Activated T-cell treated with anti-CD3 and anti-CD28 coated beads, Interleukin-2, amount 50 U/mL, for 1 hour (primary cell): ENCODE data around the gene FZD1.
"Not testable (repeated sequence)": the region's sequence is repeated elsewhere in the genome, so short reads cannot be mapped to it uniquely, and the experiment has no call there.

ENCODE experiments used
- DNase-seq: peaks from one replicate; pipeline ENCODE4 v3.0.0-alpha.2; 2020

FZD1 gene

DNA sequence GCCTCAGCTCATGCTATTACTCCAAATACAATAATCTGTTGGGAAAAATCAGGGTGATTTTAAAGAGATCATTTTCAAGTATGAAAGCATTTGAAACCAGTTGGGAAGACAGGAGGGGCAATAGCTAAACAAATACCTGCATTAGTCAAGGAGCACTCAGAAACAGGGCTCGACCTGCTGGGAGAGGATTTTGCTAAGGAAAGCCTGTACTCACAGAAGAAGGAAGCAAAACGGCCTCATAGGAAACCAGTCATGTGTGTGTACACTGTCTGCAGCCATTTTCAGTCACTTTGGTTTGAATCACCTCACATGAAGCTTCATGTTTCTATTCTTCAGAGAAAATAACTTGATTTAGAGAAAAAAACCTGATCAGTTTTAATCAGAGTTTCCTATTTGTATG lies 38.6 kb downstream of the FZD1 start:
- DNase-seq, result no peak

DNA sequence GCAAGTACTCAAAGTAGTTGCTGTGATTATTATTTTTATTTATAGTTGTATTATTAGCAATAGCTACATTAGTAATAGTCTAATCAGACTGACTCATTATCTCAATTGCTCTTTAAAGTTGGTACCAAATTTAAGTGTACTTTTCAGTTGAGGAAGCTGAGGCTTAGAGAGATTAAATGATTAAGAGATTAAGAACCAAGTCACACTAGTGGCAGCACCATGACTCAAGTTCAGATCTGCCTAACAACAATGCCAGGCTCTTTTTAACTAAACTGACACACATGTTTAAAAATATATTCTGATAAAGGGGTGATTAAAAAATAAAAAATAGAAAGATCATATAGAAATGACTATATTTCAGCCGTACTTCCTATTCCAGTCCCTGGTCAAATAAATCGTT lies 42.0 kb downstream of the FZD1 start:
- DNase-seq, result no peak

DNA sequence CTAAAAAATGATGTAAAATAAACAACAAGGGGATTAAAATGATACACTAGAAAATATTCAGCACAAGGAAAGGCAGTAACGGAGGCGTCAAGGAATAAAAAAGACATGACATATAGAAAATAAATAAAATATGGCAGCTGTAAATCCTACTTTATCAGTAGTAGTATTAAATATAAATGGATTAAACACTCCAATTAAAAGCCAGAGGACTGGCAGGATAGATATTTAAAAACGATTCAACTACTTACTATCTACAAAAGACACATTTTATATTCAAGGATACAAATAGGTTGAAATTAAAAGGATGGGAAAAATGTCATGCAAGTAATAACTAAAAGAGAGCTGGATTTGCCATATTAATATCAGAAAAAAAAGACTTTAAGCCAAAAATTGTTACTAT lies 43.2 kb downstream of the FZD1 start:
- no peak for DNase-seq

DNA sequence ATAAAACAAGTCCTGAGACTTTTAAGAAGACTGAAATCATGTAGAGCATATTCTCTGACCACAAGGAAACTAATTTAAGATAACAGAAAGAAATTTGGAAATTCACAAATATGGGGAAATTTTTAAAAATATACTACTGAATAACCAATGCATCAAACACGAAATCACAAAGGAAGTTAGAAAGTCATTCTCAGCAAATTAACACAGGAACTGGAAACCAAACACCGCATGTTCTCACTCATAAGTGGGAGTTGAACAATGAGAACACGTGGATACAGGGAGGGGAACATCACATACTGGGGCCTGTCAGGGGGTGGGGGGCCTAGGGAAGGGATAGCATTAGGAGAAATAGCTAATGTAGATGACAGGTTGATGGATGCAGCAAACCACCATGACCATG lies 44.0 kb downstream of the FZD1 start:
- not testable (repeated sequence) for DNase-seq

DNA sequence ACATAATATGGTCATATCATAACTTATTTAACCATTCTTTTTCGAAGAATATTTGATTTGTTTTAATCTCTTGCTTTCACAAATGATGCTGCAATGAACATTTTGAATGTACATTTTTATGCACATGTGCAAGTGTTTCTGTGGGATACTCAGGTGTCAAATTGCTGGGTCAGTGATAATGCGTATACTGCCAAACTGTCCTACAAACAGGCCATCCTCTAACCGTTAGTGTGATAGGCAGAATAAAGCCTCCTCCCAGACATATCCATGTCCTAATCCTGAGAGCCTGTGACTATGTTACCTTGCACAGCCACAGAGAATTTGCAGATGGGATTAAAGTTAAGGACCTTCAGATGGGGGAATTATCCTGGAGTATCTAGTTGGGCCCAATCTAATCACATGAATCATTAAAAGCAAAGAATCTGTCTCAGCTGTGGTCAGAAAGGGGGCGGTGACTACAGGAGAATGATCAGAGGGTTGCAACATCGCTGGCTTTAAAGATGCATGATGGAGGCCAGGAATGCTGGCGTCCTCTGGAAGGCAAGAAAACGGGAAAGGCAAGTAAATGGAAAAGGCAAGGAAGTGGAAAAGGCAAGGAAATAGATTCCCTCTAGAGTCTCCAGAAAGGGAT lies 46.7 kb downstream of the FZD1 start:
- no peak for DNase-seq

DNA sequence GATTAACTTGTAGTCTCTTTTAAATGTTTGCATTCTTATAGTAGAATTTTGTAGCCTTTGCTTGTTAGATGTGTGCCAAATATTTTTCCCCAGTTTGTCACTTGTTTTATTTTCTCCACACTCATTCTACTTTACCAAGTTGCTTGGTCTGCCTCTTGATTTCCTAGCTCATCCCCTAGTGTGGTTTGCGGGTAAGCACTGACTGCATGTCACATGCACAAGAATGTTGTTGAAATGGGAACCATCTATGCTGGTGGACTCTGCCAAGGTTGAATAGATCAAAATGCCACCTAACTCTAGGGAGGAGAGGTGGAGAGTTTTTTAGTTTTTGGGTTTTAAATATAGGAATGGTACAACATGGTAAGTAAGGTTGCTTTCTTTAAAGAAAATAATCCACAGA lies 47.6 kb downstream of the FZD1 start:
- DNase-seq, result no peak

DNA sequence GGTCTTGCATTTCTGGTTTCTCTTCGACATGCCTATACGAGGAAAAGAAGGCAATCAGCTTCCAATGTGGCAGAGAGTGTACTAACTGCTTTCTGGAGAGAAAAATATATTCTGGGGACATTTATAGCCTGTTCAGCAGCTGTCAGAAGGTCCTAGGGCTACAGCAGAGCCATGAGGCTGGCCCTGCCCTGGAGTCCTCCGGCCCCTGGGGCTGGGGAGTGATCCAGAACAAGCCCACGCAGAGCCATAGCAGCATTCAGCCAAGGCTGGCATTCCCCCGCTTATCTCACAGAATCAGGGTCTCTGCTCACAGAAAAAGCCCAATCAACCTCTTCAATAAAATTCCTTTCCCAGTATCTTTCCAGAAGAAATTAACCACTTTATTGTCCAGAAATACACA lies 48.9 kb downstream of the FZD1 start:
- no peak for DNase-seq

DNA sequence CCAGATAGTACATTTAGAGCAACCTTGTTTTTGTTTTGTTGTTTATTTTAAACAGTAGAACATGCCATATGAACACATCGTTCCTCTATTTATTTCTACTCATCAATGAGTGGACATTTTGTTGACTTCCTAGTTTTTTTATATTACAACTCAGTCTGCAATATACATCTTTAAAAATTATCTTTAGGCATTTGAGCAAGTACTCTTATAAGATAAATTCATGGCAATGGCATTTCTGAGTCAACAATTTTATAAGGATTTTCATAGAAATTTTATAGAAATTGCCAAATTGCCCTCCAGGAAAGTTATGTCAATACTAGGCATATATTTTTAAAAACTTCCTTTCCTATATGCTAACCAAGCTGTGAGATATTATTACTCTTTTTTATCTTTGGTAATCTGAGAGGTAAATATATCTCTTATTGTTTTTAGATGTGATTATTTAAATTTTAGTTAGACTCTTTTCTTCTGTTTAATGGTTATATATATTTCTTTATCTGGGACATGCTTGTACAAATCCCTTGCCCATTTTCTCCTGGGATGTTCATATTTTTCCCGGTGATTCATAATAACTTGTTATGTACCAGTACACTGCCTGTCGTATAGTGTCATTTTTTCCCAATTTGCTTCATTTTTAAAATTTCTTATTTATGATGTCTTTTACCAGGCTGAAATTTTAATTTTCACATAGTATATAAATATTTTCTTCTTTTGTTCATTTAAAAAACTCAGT lies 50.5 kb downstream of the FZD1 start:
- no peak for DNase-seq

DNA sequence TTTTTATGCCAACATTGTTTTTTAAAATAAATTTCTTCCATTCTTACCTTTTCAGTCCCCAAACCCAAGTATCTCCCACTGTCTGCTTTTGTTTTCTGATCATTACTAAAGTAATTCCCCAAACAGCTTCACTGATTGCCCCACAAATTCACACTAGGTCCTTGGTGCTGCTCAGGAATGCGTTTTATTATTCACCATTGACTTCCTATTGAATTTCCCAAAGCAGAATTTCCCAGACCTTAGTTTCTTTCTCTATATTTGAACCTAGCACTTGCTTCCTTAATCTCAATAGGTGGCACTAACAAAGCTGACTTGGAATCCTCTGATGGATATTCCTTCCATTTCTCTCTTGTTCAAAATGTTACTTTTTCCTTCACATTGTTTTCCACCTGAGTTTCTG lies 52.2 kb downstream of the FZD1 start:
- no peak for DNase-seq

DNA sequence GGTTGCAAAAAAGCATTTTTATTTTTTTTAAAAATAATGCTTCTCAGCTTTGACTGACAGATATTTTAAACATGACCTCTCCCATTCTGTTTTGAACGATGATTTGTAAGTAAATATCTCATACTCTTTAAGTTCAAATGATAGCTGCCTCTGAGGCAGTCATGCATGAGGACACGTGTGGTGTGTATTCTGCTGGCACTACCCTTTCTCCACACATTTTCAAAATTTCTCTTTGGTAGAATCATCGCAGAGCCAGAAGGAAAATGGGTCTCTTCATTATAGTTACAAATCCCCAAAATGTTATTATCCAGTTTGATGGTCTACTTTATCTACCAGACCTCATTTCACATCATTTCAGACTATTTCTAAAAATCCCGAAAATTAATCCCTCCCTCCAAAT lies 55.1 kb downstream of the FZD1 start:
- no peak for DNase-seq

DNA sequence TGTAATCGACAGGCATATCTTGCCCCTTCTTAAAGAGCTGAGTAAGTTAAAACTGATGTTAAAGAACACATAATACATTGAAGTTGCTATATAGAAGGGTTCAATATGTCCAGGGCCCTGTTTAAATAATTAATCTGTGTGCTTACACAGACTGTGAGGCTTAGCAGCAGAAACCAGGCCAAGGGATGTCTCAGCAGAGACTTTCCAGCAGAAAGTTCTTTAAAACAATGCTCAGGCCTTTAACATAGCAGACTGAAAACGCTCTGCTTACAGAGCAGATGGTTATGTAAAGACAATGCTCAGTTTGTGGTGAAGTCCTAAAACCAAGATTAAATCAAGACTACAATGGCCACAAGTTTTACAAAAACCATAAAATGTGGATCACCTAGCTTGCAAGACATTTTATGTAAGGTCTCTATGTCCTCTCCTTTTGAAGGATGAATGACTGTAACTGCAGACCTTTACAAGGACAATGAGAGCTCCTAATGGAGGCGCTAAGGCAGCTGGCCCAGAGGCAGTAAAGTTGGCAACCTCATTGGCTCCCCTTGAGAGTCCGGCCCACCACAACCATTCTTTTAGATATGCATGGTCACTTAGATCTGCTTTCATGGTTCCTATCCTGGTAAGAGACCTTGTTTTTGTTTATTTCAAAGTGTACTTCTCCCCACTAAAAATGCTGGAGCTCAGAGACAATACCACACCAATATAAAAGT lies 56.3 kb downstream of the FZD1 start:
- no peak for DNase-seq
